ENCODE data around the gene CR1L. TPM values are rescaled to one million over a fixed set of nuclear protein-coding genes. Genes with fewer than 3 reads are reported as not detected.
"Not testable (repeated sequence)": the region's sequence is repeated elsewhere in the genome, so short reads cannot be mapped to it uniquely, and the experiment has no call there.

Gene CR1L
- total RNA-seq, 2 experiments from 2014 or later: not detected

DNA sequence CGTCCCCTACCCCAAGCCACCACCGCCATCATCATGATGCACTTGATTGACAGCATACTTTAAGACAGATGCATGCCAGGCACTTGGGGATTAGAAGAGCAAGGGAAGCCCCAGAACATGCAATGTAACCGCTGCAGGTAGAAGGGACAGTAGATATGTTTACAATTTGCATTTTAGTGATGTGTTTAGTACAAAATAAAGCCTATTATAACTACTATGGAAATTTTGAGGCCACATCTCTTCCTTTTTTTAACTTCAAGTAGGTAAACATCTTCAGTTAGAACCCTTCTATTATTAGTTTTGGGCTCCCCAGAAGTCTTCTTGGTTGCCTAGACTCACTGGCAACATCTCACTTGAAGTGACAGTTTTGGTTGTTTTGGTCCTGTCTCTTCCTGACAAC lies 25.3 kb downstream of the CR1L start:
- Mint-ChIP-seq H3K4me1 (ENCODE audit: low read depth) (peaks cover 5% of the 10 kb centered on the region), H3K4me3 (no peak overlapping the region), H3K27me3 (ENCODE audit: low read depth) (peaks cover 57% of the 10 kb centered on the region), H3K36me3 (ENCODE audit: low read depth) (no peaks in the 10 kb centered on the region), H3K27ac (no peak overlapping the region), H3K9me3 (no peaks in the 10 kb centered on the region)
- CTCF ChIA-PET: no interaction called here
- intact Hi-C loops (cut with micrococcal nuclease): no loop called here
- DNase-seq: no peak

GRCh38 chr1:207670997-207671396 lies 26.1 kb downstream of the CR1L start:
- intact Hi-C loops (cut with micrococcal nuclease): no loop called here
- DNase-seq: no peak
- Mint-ChIP-seq H3K4me3 (no peak overlapping the region), H3K36me3 (ENCODE audit: low read depth) (no peaks in the 10 kb centered on the region), H3K27me3 (ENCODE audit: low read depth) (peaks cover 52% of the 10 kb centered on the region), H3K27ac (no peak overlapping the region), H3K9me3 (no peaks in the 10 kb centered on the region), H3K4me1 (ENCODE audit: low read depth) (peaks cover 5% of the 10 kb centered on the region)
- CTCF ChIA-PET: no interaction called here

- intact Hi-C loops (cut with micrococcal nuclease): no loop called here
- H3K4me3 Mint-ChIP-seq: no peak overlapping the region
- peaks cover 37% of the 10 kb centered on the region for H3K27me3 Mint-ChIP-seq (ENCODE audit: low read depth)
Measured at GRCh38 chr1:207672522-207673130, 27.7 kb downstream of the CR1L start.

DNA sequence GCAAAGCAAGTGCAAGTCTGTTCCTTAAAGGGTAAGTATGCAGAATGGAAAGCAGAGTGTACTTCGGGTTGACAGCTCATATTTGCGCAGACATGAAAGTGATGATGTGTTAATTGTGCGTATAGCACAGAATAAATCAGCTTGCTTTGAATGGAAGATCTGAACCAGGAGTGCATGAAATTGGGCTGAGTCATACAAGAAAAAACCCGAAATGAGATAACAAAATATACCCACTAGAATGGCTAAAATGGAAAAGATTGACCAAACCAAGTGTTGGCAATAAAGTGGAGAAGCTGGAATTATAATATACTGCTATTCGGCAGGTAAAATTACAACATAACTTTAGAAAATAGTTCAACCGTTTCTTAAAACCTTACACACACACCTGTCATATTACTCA lies 28.5 kb downstream of the CR1L start:
- peaks cover 5% of the 10 kb centered on the region for H3K4me1 Mint-ChIP-seq (ENCODE audit: low read depth)
- H3K36me3 Mint-ChIP-seq (ENCODE audit: low read depth): no peaks in the 10 kb centered on the region
- intact Hi-C loops (cut with micrococcal nuclease): no loop called here
- H3K27ac Mint-ChIP-seq: no peak overlapping the region
- CTCF ChIA-PET: interaction anchor here (0.6 to 1.5 kb wide), 4 partner anchors 18 to 658 kb away, joined by 3 to 4 read pairs (median 4); no protein-coding TSS in a partner anchor
- H3K4me3 Mint-ChIP-seq: no peak overlapping the region
- no peaks in the 10 kb centered on the region for H3K9me3 Mint-ChIP-seq
- peaks cover 32% of the 10 kb centered on the region for H3K27me3 Mint-ChIP-seq (ENCODE audit: low read depth)
- no peak for DNase-seq

More at GRCh38 chr1:207672522-207673130, 27.7 kb downstream of the CR1L start:
- CTCF ChIA-PET: interaction anchor here (1.0 to 1.5 kb wide), 2 partner anchors 19 to 53 kb away, joined by 4 read pairs; no protein-coding TSS in a partner anchor
- peaks cover 5% of the 10 kb centered on the region for H3K4me1 Mint-ChIP-seq (ENCODE audit: low read depth)
- peak; percentile 30 for DNase-seq
- H3K9me3 Mint-ChIP-seq: no peaks in the 10 kb centered on the region
- H3K36me3 Mint-ChIP-seq (ENCODE audit: low read depth): no peaks in the 10 kb centered on the region
- no peak overlapping the region for H3K27ac Mint-ChIP-seq

DNA sequence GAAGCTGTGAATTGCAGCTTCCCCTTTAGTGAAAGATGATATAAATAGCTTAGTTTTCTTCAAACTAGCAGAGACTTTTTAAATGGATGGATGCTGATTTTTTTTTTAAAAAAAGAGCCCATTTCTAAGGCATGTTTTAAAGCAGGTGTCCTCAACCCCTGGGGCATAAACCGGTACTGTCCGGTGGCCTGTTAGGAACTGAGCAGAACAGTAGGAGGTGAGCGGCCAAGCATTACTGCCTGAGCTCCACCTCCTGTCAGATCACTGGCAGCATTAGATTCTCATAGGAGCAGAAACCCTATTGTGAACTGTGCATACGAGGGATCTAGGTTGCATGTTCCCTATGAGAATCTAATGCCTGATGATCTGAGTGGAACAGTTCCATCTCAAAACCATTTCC lies 31.2 kb downstream of the CR1L start:
- Mint-ChIP-seq H3K9me3 (no peaks in the 10 kb centered on the region), H3K4me1 (ENCODE audit: low read depth) (no peaks in the 10 kb centered on the region), H3K27me3 (ENCODE audit: low read depth) (peaks cover 11% of the 10 kb centered on the region), H3K27ac (no peak overlapping the region), H3K36me3 (ENCODE audit: low read depth) (no peaks in the 10 kb centered on the region), H3K4me3 (no peak overlapping the region)
- CTCF ChIA-PET: interaction anchor here (1.1 kb wide), 1 partner anchor 89 kb away, joined by 3 read pairs; no protein-coding TSS in a partner anchor
- intact Hi-C loops (cut with micrococcal nuclease): no loop called here
- no peak for DNase-seq

GRCh38 chr1:207680590-207681388 lies 35.9 kb downstream of the CR1L start:
- DNase-seq; H3K36me3 Mint-ChIP-seq (ENCODE audit: low read depth); H3K4me3 Mint-ChIP-seq; CTCF ChIA-PET; H3K27me3 Mint-ChIP-seq (ENCODE audit: low read depth); H3K9me3 Mint-ChIP-seq; H3K27ac Mint-ChIP-seq; H3K4me1 Mint-ChIP-seq (ENCODE audit: low read depth); intact Hi-C loops (cut with micrococcal nuclease): not testable (repeated sequence)

- intact Hi-C loops (cut with micrococcal nuclease); H3K27ac Mint-ChIP-seq; H3K9me3 Mint-ChIP-seq; H3K27me3 Mint-ChIP-seq (ENCODE audit: low read depth); DNase-seq; H3K4me3 Mint-ChIP-seq; H3K4me1 Mint-ChIP-seq (ENCODE audit: low read depth); H3K36me3 Mint-ChIP-seq (ENCODE audit: low read depth): not testable (repeated sequence)
- CTCF ChIA-PET: interaction anchor here (0.8 kb wide), 1 partner anchor 28 kb away, joined by 4 read pairs; no protein-coding TSS in a partner anchor
Measured at GRCh38 chr1:207682872-207683434, 38.0 kb downstream of the CR1L start.

GRCh38 chr1:207690551-207690950 lies 45.6 kb downstream of the CR1L start:
- DNase-seq; H3K27ac Mint-ChIP-seq; intact Hi-C loops (cut with micrococcal nuclease); H3K4me3 Mint-ChIP-seq; H3K9me3 Mint-ChIP-seq; H3K27me3 Mint-ChIP-seq (ENCODE audit: low read depth); H3K4me1 Mint-ChIP-seq (ENCODE audit: low read depth); H3K36me3 Mint-ChIP-seq (ENCODE audit: low read depth): not testable (repeated sequence)
- CTCF ChIA-PET: interaction anchor here (0.5 kb wide), 1 partner anchor 48 kb away, joined by 3 read pairs; no protein-coding TSS in a partner anchor

DNA sequence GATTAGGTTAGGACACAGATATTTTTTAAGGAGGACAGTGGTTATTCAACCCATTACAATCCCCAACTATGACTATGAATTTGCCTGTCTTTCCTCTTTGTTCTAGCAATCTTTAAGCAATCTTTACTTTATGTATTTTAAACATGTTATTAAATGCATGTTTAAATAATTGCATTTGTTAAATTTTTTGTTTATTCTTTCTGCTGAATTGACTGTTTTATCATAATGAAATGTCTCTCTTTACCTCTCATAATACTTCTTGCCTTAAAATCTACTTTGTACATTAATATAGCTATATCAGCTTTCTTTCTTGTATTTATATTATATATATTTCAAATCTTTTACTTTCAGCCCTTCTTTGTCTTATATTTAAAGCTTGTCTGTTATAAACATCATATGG lies 46.1 kb downstream of the CR1L start:
- DNase-seq: no peak
- Mint-ChIP-seq H3K36me3 (ENCODE audit: low read depth) (no peaks in the 10 kb centered on the region), H3K4me3 (no peak overlapping the region), H3K27me3 (ENCODE audit: low read depth) (no peaks in the 10 kb centered on the region), H3K27ac (no peak overlapping the region), H3K4me1 (ENCODE audit: low read depth) (no peaks in the 10 kb centered on the region), H3K9me3 (no peaks in the 10 kb centered on the region)
- CTCF ChIA-PET: interaction anchor here (0.5 to 1.6 kb wide), 2 partner anchors 18 to 49 kb away, joined by 3 to 4 read pairs; no protein-coding TSS in a partner anchor
- intact Hi-C loops (cut with micrococcal nuclease): no loop called here

- no peaks in the 10 kb centered on the region for H3K9me3 Mint-ChIP-seq
- DNase-seq: no peak
- H3K4me3 Mint-ChIP-seq: no peak overlapping the region
- H3K4me1 Mint-ChIP-seq (ENCODE audit: low read depth): no peaks in the 10 kb centered on the region
- CTCF ChIA-PET: interaction anchor here (1.6 kb wide), 1 partner anchor 19 kb away, joined by 4 read pairs; no protein-coding TSS in a partner anchor
- intact Hi-C loops (cut with micrococcal nuclease): no loop called here
- no peaks in the 10 kb centered on the region for H3K36me3 Mint-ChIP-seq (ENCODE audit: low read depth)
- no peaks in the 10 kb centered on the region for H3K27me3 Mint-ChIP-seq (ENCODE audit: low read depth)
- H3K27ac Mint-ChIP-seq: no peak overlapping the region
Measured at GRCh38 chr1:207691841-207692240, 46.9 kb downstream of the CR1L start.

GRCh38 chr1:207692291-207692690 lies 47.4 kb downstream of the CR1L start:
- intact Hi-C loops (cut with micrococcal nuclease); H3K27me3 Mint-ChIP-seq (ENCODE audit: low read depth); H3K36me3 Mint-ChIP-seq (ENCODE audit: low read depth); H3K9me3 Mint-ChIP-seq; H3K4me3 Mint-ChIP-seq; H3K27ac Mint-ChIP-seq; DNase-seq; H3K4me1 Mint-ChIP-seq (ENCODE audit: low read depth): not testable (repeated sequence)
- CTCF ChIA-PET: interaction anchor here (1.6 kb wide), 1 partner anchor 19 kb away, joined by 4 read pairs; no protein-coding TSS in a partner anchor

GRCh38 chr1:207695891-207696290 lies 51.0 kb downstream of the CR1L start:
- intact Hi-C loops (cut with micrococcal nuclease): loop anchor here (5.0 kb wide), 2 partner anchors 199 to 266 kb away; partner anchors contain the start of gene CR1
- Mint-ChIP-seq H3K36me3 (ENCODE audit: low read depth) (no peaks in the 10 kb centered on the region), H3K27ac (no peak overlapping the region), H3K4me1 (ENCODE audit: low read depth) (no peaks in the 10 kb centered on the region), H3K4me3 (no peak overlapping the region), H3K27me3 (ENCODE audit: low read depth) (no peaks in the 10 kb centered on the region), H3K9me3 (no peaks in the 10 kb centered on the region)
- DNase-seq: no peak
- CTCF ChIA-PET: interaction anchor here (1.4 kb wide), 1 partner anchor 101 kb away, joined by 4 read pairs; no protein-coding TSS in a partner anchor

Data from activated naive CD4-positive, alpha-beta T cell treated with anti-CD3 and anti-CD28 coated beads for 36 hours (primary cell).